HG03108 (cell line): ENCODE data around the gene NEK10.
"Not testable (repeated sequence)": the region's sequence is repeated elsewhere in the genome, so short reads cannot be mapped to it uniquely, and the experiment has no call there.

Source experiments
- ATAC-seq: cut with Tn5 transposase; IDR thresholded peaks from one replicate; pipeline ENCODE4 v1.9.1; 2021; ENCODE audit warnings: moderate library complexity; ENCODE audit not compliant: unreplicated experiment

The NEK10 gene

DNA sequence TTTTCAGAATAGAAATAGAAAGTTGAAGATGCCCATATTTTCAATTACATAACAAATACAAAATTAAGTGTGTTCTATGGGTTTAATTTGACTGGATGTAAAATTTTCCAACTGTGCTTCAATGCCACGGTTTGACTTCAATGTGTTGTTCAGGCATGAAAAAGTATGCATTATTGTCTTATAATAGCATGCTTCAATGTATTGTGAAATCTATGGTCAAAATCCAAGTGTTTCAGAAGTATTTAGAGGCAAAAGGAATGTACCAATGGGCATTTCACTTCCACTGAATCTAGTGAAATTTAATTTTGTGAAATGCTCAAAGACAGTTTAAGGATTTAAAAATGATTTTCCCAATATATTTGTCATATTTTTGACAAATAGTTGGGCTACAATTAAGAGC is 16.0 kb downstream of the NEK10 start:
- no peak for ATAC-seq

DNA sequence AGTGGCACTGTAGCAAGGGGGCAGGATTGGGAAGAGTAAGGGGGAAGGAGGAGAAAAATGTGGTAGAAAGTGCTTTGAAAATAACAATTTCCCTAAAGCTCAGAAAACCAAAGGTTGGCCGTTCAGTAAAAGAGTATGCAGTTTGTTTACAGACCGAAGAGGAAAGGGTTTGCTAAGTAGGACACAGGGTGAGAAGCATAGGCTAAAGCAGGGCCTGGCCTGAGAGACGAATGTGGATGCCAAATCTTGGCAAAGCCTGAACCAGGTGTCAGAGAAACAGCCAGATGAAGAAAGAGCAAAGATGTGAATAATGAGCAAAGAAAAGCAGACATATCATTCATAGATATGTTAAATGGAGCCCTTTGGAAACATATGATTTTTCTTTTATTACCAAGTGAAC is 17.1 kb downstream of the NEK10 start:
- ATAC-seq, result no peak

DNA sequence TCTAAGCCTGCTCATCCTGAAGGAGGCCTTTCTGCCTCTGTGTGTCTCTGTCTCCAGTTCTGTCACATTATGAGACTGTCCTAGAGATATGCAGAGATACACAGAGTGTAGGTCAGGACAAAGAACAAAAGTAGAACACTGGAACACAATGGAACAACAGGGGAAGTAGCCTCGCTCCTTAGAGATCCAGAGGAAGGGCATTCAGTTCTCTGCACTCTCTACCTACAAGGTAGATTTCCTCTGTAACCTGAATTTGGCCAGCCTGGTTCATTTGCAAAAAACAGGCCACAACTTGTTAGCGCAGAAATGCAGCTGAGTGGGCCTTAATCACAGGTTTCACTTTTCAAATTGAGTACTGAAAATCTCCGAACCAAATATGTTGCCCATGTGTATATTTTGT is 19.4 kb downstream of the NEK10 start:
- ATAC-seq, result peak; percentile 62

DNA sequence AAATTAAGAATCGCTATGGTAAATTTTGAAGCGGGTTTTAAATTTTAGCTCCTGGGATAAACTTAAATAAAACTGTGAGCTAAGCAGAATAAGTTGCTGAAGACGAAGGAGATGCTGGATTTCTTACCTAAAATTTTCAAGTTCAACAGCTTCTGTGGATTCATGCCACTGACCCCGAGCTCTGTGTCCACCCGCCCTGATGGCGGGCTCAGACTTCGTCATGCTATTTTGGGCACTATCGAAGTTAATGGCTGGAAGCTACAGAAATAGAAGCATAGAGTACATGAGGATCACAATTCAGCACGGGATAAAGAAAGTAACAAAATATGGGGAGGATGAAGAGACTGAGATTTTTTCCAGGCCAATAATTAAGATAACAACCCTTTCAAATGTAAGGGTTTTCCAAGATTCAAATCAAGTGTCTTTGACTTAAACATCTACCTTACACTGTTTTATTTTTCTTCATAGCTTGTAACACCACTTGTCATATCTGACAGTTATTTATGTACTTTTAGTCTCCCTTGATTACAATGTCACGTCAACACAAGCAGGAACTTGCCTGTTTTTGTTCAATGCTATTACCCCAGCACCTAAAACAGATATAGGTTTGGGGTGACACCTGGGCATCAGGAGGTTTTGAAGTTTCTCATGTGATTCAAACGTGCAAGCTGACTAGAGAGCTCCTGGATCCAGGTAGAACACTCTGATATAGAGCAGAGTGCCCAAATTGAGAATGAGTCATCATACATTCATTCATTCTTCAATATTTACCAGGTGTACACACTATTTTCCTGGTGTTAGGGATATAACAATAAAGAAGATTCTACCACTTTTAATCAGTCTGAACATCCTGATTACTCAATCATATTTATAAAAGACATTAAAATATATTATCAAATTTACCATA is 23.0 kb downstream of the NEK10 start:
- ATAC-seq, result no peak

DNA sequence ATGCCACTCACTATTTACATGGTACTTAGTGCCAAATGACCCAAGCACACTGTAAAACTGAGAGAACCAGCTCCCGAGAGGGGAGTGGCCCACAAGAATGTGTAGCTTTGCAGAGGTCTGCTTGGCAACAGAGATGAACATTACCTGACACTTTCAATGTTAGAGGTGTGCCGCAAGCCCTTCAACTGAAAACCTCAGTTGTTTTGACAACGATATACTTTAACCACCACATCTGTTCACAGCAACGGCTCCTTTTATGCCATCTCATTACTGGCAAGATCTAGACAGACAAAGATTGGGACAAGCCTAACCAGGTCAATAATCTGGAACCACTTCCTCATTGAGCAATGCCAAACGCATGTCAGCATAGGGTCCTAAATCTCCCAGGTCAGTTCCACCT is 23.7 kb downstream of the NEK10 start:
- peak; percentile 49 for ATAC-seq

DNA sequence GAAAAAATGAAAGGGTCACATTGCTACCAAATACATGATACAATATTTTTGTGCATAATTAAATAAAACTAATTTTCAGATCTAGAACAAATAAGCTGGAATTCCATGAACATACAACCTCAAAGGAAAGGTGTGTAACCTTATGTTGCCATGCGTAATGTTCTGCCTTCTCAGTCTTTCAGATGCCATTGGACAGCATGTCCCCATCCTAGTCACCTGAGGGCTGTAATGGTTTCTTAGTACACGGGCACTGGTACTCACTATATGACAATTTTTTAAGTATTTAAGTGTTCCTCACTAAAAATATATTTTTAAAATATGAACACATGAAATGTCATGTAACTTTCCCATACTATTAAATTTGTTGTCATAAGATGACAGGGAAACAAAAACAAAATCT is 24.1 kb downstream of the NEK10 start:
- no peak for ATAC-seq

DNA sequence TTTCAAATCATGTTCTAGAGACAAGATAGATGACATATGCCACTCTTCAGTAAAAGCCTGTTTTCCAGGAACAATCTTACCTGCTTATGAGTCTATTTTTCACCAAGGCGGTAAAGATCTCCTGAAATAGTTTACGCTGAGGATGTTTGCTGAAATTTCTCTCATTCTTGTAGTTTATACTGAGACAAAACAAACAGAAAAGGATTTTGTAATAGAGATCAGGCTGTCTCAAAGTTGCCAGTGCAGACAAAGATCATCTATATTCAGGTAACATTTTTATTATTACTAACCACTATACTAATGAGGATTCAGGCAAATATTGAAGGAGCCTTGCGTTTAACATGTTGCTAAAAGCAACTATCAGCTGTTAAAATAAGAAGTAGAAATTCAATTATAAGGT is 25.0 kb downstream of the NEK10 start:
- ATAC-seq, result no peak

DNA sequence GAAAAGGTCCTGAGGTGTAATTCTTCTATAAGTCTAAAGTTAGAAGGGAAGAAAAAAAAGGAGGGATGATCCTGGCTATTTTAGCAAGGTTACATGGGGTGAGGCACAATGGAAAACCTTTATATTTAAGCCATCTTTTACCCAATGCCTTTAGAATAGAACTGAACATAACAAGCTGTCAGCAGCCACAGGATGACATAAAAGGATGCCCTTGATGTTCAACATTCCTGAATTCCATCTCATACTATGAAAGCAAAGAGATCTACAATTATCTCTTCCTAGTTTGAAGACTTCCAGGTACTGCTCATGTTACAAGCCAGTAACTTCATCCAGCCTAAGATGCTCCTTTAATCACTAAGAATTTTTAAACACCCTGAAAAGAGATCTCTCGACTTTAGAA is 26.9 kb downstream of the NEK10 start:
- ATAC-seq, result no peak

DNA sequence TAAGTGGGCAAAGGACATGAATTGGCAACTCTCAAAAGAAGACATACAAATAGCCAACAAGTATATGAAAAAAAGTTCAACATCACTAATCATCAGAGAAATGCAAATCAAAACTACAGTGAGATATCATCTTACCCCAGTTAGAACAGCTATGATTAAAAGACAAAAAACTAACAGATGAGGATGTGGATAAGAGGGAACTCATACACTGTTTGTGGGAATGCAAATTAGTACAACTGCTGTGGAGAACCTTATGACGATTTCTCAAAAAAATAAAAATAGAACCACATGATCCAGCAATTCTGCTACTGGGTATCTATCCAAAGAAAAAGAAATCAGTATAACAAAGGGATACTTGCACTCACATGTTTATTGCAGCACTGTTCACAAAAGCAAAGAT is 28.6 kb downstream of the NEK10 start:
- peak; percentile 76 for ATAC-seq

DNA sequence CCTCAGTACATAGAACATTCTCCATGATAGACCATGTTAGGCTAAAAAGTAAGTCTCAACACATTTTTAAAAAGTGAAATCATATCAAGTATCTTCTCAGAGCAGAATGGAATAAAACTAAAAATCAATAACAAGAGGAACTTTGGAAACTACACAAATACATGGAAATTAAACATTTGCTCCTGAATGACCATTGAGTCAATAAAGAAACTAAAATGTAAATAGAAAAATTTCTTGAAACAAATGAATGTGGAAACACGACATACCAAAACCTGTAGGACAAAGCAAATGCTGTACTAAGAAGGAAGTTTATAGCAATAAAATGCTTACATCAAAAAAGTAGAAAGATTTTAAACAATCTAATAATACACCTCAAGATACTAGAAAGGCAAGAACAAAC is 33.6 kb downstream of the NEK10 start:
- ATAC-seq, result no peak

DNA sequence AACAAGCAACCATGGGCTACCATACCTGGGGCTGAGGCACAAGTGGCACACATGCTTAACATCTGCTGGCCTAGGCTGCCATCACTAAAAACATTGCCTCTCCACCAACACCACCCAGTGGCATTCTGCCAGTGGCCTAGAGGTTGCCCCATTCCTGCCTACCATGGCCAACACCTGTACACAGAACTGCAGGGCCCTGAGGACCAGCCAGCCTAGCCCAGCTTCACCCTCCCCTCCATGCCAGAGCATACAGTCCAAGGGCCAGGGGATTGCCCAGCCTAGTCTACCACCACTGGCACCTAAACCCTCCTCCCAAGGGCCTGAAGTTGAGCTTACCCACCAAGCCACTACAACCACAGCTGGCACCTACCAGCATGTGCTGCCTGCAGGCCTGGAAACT is 35.3 kb downstream of the NEK10 start:
- ATAC-seq, result no peak

DNA sequence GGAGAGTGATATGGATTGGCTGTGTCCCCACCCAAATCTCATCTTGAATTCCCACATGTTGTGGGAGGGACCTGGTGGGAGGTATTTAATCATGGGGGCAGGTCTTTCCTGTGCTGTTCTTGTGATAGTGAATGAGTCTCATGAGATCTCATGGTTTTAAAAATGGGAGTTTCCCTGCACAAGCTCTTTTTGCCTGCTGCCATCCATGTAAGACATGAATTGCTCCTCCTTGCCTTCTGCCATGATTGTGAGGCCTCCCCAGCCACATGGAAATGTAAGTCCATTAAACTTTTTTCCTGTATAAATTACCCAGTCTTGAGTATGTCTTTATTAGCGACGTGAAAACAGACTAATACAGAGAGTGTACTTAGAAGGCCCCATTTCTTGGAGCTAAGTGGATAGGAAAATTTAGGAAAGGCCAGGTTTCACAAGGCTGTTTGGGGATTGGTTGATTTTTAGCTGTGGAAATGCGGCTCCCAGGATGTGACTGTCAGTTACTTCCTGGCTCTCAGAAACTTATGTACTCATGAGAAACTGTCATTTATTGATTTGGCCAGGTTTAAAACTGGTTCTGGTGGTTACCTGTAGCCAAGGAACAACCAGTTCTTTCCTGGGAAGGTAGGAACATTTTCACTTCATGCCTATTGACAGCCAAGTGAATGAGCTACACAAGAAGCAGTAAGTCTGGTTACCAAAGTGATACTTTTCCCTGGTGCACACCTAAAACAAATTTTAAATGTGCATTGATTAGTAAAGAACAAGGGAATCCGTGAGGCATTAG is 40.0 kb downstream of the NEK10 start:
- not testable (repeated sequence) for ATAC-seq

DNA sequence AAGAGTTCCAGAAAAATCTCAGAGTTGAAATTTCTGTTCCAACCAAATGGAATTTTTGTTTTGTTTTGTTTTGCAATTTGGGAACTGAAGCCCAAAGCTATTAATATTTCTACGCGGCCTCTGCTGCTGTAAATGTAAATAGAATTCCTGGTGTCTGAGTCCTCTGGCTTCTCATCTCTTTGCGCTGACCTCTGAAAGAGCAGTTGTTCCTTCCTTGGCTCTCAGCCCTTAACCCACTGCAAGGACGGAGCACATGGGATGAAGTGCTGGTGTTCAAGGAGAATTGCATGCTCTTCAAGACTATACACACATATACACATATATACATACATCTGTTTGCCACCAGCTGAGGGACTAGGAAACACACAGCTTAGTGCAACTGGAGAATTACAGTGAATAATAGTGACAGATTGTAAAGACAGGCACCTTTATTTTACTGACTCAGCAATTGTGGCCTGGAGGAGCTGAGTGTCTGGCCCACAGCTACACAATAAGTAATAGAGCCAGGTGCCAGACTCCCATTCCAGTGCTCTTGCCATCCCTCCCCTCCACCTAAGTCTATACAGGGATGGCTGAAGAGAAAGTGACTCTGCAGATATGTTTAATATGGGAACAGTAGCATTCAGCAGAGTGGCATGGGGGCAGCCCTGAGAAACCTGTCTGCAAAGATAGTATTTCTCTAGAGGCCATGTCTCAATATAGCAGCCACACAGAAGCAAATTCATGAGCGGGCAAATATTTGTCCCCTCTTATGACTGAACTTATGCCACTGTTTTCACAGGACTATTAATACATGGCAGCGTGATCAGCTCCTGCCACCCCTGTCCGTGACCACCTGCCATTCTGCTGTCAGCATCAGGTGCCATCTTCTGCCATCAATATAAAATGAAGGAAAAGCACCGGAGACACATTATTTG is 42.3 kb downstream of the NEK10 start:
- ATAC-seq, result no peak

DNA sequence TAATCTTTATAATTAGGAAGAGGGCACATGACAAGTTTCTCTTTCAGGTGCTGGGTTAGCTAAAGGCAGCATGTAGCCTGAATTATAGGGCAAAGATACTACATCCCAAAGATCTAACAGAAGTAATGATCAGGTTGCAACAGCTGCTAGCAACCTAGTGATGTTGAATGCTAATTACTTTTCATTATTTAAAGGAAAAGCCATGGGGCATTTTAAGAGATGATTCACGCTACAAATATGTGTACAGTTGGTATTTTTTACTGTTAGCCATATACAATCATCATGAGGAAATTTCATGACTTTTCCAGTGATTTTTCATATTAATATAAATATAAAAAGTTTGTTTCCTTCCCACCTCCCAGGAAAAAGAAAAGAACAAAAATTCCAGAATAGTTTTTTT is 43.0 kb downstream of the NEK10 start:
- ATAC-seq, result no peak

DNA sequence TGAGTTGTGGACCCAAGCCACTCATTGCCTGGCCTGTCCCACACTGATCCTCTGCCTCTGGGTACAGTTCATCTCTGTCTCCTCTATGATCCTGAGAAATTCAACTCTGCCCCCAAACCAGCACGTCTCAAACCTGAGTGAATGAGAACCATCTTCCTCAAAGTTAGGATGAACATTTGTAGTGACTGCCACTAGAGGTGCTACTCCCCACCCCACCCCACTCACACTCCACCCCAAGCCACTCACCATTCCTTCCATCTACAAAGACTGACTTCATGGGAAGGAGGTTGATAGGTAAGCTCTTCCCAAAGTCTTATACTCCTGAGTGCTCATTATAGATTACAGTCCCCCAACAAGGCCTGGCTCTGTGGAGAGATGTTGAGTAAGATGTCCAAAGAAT is 43.8 kb downstream of the NEK10 start:
- no peak for ATAC-seq

DNA sequence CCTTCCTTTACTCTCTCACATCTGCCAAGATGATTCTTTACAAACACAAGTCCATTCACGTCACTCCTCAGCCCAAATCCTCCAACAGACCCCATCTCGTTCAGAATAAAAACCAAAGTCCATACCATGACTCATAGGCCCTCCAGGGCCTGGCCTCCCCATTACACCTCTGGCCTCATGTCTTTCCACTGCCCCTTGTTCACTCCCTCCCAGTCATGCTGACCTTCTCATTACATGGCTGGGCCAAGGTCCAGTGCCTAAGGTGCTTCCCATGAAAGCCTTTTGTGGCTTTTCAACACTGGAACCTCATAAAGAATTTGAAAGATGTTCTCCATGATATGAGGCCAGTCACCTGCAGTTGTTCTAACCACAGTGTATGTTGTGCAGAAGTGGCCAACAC is 44.5 kb downstream of the NEK10 start:
- ATAC-seq, result no peak

DNA sequence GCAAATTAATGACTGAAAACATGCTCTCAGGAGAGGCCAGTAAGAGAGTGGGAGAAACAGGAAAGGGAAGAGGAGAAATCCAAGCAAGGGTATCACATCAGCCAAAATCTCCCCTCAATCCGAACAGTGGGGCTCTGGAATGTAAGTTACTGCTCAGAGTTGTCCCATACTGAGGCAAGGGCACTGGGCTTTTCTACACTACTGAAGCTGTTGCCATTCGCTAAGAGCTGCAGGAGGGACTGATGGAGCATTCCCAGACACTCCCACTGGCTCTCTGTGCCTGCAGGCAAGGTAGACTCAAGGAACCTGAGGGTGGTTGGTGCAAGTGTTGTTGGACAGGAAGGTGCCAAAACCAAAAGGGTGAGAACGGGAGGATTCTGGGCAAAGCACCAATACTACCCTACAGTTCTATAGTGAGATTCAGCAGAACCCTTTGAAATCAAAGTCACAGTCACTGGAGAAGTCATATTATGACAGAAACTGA is 46.1 kb downstream of the NEK10 start:
- no peak for ATAC-seq

DNA sequence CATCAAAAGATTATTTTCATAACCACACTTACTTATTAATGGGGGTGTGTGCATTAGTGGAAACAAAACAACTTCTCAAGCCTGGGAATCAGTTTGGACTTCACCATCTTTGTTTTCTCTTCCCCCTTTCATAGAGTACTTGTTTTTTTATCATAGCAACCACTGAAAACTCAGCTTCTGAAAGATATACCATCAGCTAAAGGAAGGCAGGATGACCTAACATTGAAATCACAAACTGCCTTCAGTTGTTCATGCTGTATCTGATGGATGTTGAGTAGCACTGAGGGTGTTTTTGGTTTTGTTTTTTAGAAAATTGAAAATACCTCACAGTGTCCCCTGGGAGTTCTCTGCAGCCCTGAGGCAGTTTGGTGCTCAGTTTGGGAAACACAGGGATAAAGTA is 46.5 kb downstream of the NEK10 start:
- ATAC-seq, result no peak

DNA sequence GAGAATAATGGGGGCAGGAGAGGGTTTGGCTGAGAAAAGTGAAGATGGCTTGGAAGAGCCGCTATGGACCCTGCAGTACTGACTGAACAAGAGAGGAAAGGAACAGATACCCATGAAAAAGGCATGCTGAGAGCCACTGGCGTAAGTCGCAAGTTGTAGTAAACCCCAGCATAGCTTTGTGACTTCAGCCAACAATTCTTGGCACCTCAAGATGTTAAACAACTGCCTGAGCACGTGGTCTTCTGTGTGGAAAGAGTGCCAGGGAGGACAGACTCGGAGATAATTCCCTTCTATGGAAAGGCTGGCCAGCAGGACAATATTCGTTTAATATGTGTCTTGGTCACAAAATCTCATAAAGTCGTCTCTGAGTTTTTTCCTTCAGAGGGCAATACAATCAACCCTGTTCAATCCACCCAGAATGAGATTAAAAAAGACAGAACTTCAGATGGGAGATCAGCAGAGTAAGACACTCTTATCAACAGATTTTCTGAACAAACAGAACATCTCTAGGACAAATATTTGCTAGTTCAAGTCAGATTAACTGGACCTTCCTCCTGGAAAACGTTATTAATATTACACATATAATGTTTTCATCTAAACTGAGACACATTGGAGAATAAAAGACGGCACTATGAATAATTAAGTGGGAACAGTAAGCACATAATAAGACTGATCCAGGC is 49.2 kb downstream of the NEK10 start:
- no peak for ATAC-seq

DNA sequence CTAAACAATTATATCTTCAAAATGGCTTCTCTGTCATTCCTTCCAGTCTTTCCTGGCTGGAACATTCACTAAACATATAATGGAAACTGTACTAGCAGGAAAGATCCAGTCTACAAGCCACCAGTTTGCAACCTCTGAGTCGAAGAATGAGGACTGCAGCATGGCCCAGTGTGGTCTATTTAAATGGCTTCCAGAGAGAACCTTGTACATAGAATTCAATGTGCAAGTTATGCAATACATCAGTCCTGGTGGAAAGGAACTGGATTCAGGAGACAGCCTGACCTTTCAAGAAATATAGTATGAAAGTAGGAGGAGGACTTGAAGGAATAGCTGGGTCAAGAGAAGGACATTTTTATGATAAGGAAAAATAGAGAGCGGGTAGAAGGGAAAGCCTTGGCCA is 49.9 kb downstream of the NEK10 start:
- no peak for ATAC-seq

DNA sequence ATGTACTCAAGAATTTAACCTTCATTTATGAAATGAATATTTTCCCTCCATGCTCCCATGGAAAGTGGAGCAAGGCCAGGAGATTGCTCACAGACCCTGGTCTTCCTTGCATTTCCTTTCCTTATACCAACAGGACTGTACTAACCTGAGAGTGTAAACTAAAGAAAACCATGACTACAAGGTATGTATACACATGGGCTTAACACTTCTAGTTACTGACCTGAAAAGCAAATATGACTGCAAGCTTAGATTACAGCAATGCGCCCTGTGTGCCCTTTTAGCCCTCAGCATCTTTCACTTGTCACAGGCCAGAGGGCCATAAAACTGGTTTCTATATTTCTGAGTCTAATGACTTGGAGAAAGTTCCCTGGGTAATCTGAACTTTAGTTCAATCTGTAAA is 52.1 kb downstream of the NEK10 start:
- no peak for ATAC-seq
